ENCODE measurements around the gene MTERF2.

MTERF2 gene

DNA sequence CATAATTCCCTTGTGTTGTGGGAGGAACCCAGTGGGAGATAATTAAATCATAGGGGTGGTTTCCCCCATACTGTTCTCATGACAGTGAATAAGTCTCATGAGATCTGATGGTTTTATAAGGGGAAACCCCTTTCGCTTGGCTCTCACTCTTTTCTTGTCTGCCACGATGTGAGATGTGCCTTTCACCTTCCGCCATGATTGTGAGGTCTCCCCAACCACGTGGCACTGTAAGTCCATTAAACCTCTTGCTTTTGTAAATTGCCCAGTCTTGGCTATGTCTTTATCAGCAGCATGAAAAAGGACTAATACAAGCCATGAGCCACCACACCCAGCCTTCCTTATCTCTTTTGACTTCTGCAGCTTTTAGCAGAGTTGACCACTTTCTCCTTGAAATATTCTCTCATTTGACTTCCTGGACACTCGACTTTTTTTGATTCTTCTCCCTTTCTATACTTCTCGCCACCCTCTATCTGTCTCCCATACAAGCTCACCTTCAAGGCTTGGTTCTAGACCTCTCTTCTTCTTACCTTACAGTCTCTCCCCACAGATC, 2.3 kb downstream of the MTERF2 start:
- no peak overlapping the region for H3K4me3 ChIP-seq (replicated peaks; ENCODE audit: insufficient read depth, low read length)
- no peak for DNase-seq (ENCODE audit: low read depth in 1 of 2, low spot score in 1 of 2)
- H3K27me3 ChIP-seq (ENCODE audit: insufficient read depth, poor library complexity, severe bottlenecking), result peaks cover 3% of the 10 kb centered on the region
- TF ChIP-seq SPI1 (IDR thresholded peaks at IDR 0.05; ENCODE audit: borderline replicate concordance, low read depth) (no peak), POLR2AphosphoS5 (IDR thresholded peaks at IDR 0.05; ENCODE audit: low read depth) (no peak), GABPA (IDR thresholded peaks at IDR 0.05; ENCODE audit: low read depth) (no peak)
- TF ChIP-seq, protein P1, sequence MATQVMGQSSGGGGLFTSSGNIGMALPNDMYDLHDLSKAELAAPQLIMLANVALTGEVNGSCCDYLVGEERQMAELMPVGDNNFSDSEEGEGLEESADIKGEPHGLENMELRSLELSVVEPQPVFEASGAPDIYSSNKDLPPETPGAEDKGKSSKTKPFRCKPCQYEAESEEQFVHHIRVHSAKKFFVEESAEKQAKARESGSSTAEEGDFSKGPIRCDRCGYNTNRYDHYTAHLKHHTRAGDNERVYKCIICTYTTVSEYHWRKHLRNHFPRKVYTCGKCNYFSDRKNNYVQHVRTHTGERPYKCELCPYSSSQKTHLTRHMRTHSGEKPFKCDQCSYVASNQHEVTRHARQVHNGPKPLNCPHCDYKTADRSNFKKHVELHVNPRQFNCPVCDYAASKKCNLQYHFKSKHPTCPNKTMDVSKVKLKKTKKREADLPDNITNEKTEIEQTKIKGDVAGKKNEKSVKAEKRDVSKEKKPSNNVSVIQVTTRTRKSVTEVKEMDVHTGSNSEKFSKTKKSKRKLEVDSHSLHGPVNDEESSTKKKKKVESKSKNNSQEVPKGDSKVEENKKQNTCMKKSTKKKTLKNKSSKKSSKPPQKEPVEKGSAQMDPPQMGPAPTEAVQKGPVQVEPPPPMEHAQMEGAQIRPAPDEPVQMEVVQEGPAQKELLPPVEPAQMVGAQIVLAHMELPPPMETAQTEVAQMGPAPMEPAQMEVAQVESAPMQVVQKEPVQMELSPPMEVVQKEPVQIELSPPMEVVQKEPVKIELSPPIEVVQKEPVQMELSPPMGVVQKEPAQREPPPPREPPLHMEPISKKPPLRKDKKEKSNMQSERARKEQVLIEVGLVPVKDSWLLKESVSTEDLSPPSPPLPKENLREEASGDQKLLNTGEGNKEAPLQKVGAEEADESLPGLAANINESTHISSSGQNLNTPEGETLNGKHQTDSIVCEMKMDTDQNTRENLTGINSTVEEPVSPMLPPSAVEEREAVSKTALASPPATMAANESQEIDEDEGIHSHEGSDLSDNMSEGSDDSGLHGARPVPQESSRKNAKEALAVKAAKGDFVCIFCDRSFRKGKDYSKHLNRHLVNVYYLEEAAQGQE (IDR thresholded peaks at IDR 0.05; ENCODE audit: insufficient replicate concordance, low read depth), result no peak
- TF ChIP-seq, protein P2, sequence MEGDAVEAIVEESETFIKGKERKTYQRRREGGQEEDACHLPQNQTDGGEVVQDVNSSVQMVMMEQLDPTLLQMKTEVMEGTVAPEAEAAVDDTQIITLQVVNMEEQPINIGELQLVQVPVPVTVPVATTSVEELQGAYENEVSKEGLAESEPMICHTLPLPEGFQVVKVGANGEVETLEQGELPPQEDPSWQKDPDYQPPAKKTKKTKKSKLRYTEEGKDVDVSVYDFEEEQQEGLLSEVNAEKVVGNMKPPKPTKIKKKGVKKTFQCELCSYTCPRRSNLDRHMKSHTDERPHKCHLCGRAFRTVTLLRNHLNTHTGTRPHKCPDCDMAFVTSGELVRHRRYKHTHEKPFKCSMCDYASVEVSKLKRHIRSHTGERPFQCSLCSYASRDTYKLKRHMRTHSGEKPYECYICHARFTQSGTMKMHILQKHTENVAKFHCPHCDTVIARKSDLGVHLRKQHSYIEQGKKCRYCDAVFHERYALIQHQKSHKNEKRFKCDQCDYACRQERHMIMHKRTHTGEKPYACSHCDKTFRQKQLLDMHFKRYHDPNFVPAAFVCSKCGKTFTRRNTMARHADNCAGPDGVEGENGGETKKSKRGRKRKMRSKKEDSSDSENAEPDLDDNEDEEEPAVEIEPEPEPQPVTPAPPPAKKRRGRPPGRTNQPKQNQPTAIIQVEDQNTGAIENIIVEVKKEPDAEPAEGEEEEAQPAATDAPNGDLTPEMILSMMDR (IDR thresholded peaks at IDR 0.05; ENCODE audit: insufficient read depth, low read length), result no peak
- H3K27ac ChIP-seq (replicated peaks), result no peak overlapping the region

DNA sequence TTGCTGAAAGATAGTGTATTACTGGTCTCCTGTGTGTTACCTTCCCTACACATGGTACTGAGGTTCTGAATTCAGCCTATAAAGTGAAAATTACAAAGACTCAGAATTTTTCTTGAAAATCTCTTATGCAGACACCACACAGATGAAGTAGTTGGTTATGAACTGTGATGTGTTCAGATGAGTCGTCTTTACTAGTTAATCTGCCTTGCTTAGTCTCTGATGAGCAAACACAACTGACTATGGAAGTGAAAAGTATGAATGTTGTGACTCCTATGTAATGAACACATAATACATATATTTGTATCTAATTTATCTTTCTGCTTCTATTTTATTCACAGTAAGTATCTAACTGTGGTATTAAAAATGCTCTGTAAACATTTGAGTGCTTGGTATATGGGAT, 4.7 kb downstream of the MTERF2 start:
- Histone ChIP-seq H3K27me3 (ENCODE audit: insufficient read depth, poor library complexity, severe bottlenecking) (peaks cover 3% of the 10 kb centered on the region), H3K27ac (replicated peaks) (no peak overlapping the region), H3K4me3 (replicated peaks; ENCODE audit: insufficient read depth, low read length) (no peak overlapping the region)
- TF ChIP-seq SPI1 (IDR thresholded peaks at IDR 0.05; ENCODE audit: borderline replicate concordance, low read depth), result no peak
- TF ChIP-seq, protein P2 (IDR thresholded peaks at IDR 0.05; ENCODE audit: insufficient read depth, low read length), result no peak
- DNase-seq (ENCODE audit: low read depth in 1 of 2, low spot score in 1 of 2), result no peak

DNA sequence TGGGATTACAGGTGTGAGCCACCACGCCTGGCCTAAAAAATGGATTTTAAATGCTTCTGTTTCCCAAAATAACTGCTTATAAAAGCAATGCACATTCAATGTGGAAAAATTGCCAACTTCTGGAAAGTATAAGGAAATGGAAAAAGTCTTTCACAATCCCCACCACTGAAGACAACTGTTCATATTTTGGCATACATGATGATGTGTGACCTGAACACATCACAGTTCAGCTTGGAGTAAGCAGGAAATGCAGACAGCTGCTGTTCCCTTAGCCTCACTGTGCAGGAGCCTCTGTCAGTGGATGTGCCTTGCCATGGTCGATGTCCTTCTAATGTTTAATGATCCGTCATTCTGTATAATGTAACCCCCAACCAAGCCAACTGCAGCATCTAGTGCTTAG, 5.2 kb downstream of the MTERF2 start:
- TF ChIP-seq POLR2AphosphoS5 (IDR thresholded peaks at IDR 0.05; ENCODE audit: low read depth) (no peak), GABPA (IDR thresholded peaks at IDR 0.05; ENCODE audit: low read depth) (no peak), SPI1 (IDR thresholded peaks at IDR 0.05; ENCODE audit: borderline replicate concordance, low read depth) (no peak)
- TF ChIP-seq, protein P2 (IDR thresholded peaks at IDR 0.05; ENCODE audit: insufficient read depth, low read length), result no peak
- TF ChIP-seq, protein P1 (IDR thresholded peaks at IDR 0.05; ENCODE audit: insufficient replicate concordance, low read depth), result no peak
- H3K4me3 ChIP-seq (replicated peaks; ENCODE audit: insufficient read depth, low read length), result no peak overlapping the region
- no peak overlapping the region for H3K27ac ChIP-seq (replicated peaks)
- peaks cover 3% of the 10 kb centered on the region for H3K27me3 ChIP-seq (ENCODE audit: insufficient read depth, poor library complexity, severe bottlenecking)
- no peak for DNase-seq (ENCODE audit: low read depth in 1 of 2, low spot score in 1 of 2)

DNA sequence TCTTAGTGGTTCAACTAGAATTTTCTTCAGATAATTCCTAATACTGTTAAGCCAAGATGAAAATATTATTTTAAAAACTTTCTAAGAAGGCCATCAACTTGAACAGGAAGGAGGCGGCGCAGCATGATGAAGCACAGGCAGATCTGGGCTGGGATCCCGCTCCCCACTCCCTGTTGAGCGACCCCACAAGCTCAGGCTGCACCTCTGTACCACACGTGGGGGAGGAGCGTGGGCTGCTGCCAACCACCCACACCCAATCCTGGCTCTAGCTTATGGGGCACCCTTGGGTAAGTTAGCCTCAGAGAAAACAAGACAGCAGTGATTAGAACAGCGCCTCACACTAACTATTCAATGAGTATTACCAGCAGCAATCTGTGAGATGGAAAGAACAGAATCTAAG, 6.0 kb downstream of the MTERF2 start:
- TF ChIP-seq POLR2AphosphoS5 (IDR thresholded peaks at IDR 0.05; ENCODE audit: low read depth) (no peak), SPI1 (IDR thresholded peaks at IDR 0.05; ENCODE audit: borderline replicate concordance, low read depth) (no peak), GABPA (IDR thresholded peaks at IDR 0.05; ENCODE audit: low read depth) (no peak)
- TF ChIP-seq, protein P2 (IDR thresholded peaks at IDR 0.05; ENCODE audit: insufficient read depth, low read length), result no peak
- TF ChIP-seq, protein P1 (IDR thresholded peaks at IDR 0.05; ENCODE audit: insufficient replicate concordance, low read depth), result no peak
- no peak for DNase-seq (ENCODE audit: low read depth in 1 of 2, low spot score in 1 of 2)
- Histone ChIP-seq H3K27me3 (ENCODE audit: insufficient read depth, poor library complexity, severe bottlenecking) (peaks cover 2% of the 10 kb centered on the region), H3K4me3 (replicated peaks; ENCODE audit: insufficient read depth, low read length) (no peak overlapping the region), H3K27ac (replicated peaks) (no peak overlapping the region)
